H1 (cell line): ENCODE measurements around the gene ERI3.

ENCODE experiments used
- CTBP2 ChIP-seq: IDR thresholded peaks from 2 replicates; pipeline ENCODE4 v1.7.0; 2011; ENCODE audit warnings: borderline replicate concordance, mild to moderate bottlenecking, moderate library complexity, mixed read lengths, low read length; ENCODE audit not compliant: insufficient read depth, insufficient read length
- CTCF ChIP-seq, 3 experiments: IDR thresholded peaks; 1 replicate in 2 of 3; 2 replicates in 1 of 3; pipeline versions ENCODE4 v1.5.1 to v1.6.1; 2011; ENCODE audit warnings: low read length in 3 of 3, mild to moderate bottlenecking in 3 of 3, inconsistent platforms in 2 of 3, low read depth in 1 of 3, moderate library complexity in 1 of 3; ENCODE audit not compliant: insufficient read depth in 1 of 3; ENCODE audit errors: control extremely low read depth in 1 of 3
- EGR1 ChIP-seq: IDR thresholded peaks from 2 replicates; pipeline ENCODE4 v1.6.1; 2011; ENCODE audit warnings: low read depth, low read length, borderline replicate concordance
- EP300 ChIP-seq, 2 experiments: IDR thresholded peaks; 1 replicate in 1 of 2; 2 replicates in 1 of 2; pipeline ENCODE4 v1.6.1; 2011 to 2012; ENCODE audit warnings: low read depth in 2 of 2, low read length in 2 of 2, mild to moderate bottlenecking in 2 of 2, borderline replicate concordance in 1 of 2, inconsistent platforms in 1 of 2, moderate library complexity in 1 of 2
- EZH2 ChIP-seq: fragments of 200-600 bp; sonication (generic); IDR thresholded peaks from 2 replicates; pipeline ENCODE4 v1.7.1; 2012; ENCODE audit warnings: low read depth, mild to moderate bottlenecking, moderate library complexity, low read length, inconsistent platforms; ENCODE audit not compliant: severe bottlenecking
- JUND ChIP-seq: IDR thresholded peaks from 2 replicates; pipeline ENCODE4 v1.6.1; 2011; ENCODE audit warnings: mild to moderate bottlenecking, improper control_type of control experiment, low read length
- POLR2A ChIP-seq, 2 experiments: IDR thresholded peaks; 1 replicate in 1 of 2; 2 replicates in 1 of 2; pipeline ENCODE4 v1.6.1; 2011; ENCODE audit warnings: low read depth in 2 of 2, low read length in 2 of 2, mild to moderate bottlenecking in 2 of 2; ENCODE audit errors: control extremely low read depth in 1 of 2
- POLR2AphosphoS5 ChIP-seq: IDR thresholded peaks from 2 replicates; pipeline ENCODE4 v1.6.1; 2011; ENCODE audit warnings: low read depth, low read length
- SP1 ChIP-seq: IDR thresholded peaks from 2 replicates; pipeline ENCODE4 v1.6.1; 2011; ENCODE audit warnings: low read depth, low read length
- TCF12 ChIP-seq: IDR thresholded peaks from 2 replicates; pipeline ENCODE4 v1.6.1; 2011; ENCODE audit warnings: low read depth, mild to moderate bottlenecking, low read length
- TEAD4 ChIP-seq: IDR thresholded peaks from 2 replicates; pipeline ENCODE4 v1.6.1; 2012; ENCODE audit warnings: low read depth, low read length, inconsistent platforms, mixed read lengths
- USF2 ChIP-seq: IDR thresholded peaks from 2 replicates; pipeline ENCODE4 v1.6.1; 2011; ENCODE audit warnings: low read length, improper control_type of control experiment
- YY1 ChIP-seq: IDR thresholded peaks from 2 replicates; pipeline ENCODE4 v1.6.1; 2011; ENCODE audit warnings: low read depth, mild to moderate bottlenecking, low read length

GRCh38 chr1:44323947-44324346 lies 31.1 kb downstream of the ERI3 start:
- TF ChIP-seq EZH2 = no peak
- TF ChIP-seq EGR1 = no peak
- TF ChIP-seq EP300 (IDR thresholded peaks at IDR 0.05; ENCODE audit: borderline replicate concordance in 1 of 2, low read depth in 2 of 2, low read length in 2 of 2) = no peak
- no peak for TF ChIP-seq POLR2A (IDR thresholded peaks at IDR 0.05; ENCODE audit: control extremely low read depth in 1 of 2, low read depth in 2 of 2, low read length in 2 of 2)
- no peak for TF ChIP-seq CTCF (IDR thresholded peaks at IDR 0.05; ENCODE audit: control extremely low read depth in 1 of 3, insufficient read depth in 1 of 3, low read depth in 1 of 3, low read length in 3 of 3)
- no peak for TF ChIP-seq JUND
- TF ChIP-seq CTBP2 = no peak
- TF ChIP-seq SP1 = no peak
- no peak for TF ChIP-seq USF2
- no peak for TF ChIP-seq YY1
- no peak for TF ChIP-seq TEAD4
- no peak for TF ChIP-seq TCF12
- TF ChIP-seq POLR2AphosphoS5 = no peak
